Measurements from ENCODE around the gene CFAP300.

CFAP300 gene

DNA sequence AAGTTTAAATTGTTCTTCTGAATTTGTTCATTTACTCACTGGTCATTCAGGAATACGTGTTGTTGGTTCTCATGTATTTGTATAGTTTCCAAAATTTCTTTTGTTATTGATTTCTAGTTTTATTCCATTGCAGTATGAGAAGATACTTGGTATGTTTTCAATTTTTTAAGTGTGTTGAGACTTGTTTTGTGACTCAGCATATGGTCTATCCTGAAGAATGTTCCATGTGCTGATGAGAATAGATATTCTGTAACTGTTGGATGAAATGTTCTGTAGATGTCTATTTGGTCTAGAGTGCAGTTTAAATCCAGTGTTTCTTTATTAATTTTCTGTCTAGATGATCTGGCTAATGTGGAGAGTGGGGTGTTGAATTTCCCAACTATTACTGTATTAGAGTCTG is 23.5 kb downstream of the CFAP300 start:
- DNase-seq (ENCODE audit: low read depth) = no peak
- TF ChIP-seq, protein P1, sequence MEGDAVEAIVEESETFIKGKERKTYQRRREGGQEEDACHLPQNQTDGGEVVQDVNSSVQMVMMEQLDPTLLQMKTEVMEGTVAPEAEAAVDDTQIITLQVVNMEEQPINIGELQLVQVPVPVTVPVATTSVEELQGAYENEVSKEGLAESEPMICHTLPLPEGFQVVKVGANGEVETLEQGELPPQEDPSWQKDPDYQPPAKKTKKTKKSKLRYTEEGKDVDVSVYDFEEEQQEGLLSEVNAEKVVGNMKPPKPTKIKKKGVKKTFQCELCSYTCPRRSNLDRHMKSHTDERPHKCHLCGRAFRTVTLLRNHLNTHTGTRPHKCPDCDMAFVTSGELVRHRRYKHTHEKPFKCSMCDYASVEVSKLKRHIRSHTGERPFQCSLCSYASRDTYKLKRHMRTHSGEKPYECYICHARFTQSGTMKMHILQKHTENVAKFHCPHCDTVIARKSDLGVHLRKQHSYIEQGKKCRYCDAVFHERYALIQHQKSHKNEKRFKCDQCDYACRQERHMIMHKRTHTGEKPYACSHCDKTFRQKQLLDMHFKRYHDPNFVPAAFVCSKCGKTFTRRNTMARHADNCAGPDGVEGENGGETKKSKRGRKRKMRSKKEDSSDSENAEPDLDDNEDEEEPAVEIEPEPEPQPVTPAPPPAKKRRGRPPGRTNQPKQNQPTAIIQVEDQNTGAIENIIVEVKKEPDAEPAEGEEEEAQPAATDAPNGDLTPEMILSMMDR (IDR thresholded peaks at IDR 0.05; ENCODE audit: control insufficient read depth, insufficient read depth, low read depth, low read length, missing control alignments) = no peak
- H3K4me3 ChIP-seq (ENCODE audit: control insufficient read depth, low read depth, low read length) = no peak overlapping the region

DNA sequence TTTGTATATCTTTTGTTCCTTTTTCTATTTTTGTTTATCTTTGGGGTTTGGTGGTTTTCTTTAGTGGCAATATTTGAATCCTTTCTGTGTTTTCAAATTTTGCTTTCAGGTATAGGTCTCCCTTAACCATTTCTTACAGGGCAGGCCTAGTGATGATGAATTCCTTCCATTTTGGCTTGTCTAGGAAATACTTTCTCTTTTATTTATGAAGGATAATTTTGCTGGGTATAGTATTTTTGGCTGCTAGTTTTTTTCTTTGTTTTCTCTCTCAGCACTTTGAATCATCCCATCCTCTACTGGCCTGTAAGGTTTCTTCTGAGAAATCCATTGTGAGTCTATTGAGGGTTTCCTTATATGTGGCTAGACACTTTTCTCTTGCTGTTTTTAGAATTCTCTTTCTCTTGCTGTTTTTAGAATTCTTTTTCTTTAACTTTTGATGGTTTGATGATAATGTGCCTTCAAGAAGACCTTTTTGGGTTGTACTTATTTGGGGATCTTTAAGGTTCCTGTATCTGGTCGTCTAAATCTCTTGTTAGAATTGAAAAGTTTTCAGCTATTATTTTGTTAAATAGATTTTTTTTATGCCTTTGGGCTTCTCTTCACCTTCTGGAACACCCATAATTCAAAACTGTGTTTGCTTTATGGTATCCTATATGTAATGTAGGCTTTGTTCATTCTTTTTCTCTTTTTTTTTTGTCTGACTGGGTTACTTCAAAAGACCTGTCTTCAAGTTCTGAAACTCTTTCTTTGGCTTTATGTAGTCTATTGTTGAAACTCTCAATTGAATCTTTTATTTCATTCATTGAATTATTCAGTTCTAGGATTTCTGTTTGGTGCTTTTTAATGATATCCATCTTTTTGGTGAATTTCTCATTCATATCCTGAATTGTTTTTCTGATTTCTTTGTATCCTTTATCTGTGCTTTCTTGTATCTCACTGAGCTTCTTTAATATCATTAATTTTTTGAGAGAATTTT is 24.5 kb downstream of the CFAP300 start:
- H3K4me3 ChIP-seq (ENCODE audit: control insufficient read depth, low read depth, low read length) = no peak overlapping the region
- no peak for DNase-seq (ENCODE audit: low read depth)
- TF ChIP-seq, protein P1 (IDR thresholded peaks at IDR 0.05; ENCODE audit: control insufficient read depth, insufficient read depth, low read depth, low read length, missing control alignments) = no peak

DNA sequence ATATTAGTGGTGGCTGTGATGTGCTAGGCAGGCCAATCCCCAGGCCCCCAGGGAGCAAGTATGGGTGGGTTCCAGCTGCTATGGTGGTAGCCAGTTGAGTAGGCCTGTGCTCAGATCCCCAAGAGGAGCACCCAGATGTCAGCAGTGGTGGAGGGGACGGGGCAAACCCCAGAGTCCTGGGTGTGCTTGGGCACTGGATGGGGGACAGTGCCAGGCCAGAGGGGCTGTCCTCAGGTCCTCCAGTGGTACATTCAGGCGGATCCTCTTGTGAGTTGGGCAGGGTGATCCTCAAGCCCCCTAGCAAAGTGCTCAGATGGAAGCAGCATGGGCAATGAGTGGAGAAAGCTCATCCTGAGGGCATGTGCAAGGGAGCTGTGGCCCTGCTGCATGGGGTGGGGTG is 26.0 kb downstream of the CFAP300 start:
- no peak for DNase-seq (ENCODE audit: low read depth)
- H3K4me3 ChIP-seq (ENCODE audit: control insufficient read depth, low read depth, low read length) = no peak overlapping the region
- TF ChIP-seq, protein P1 (IDR thresholded peaks at IDR 0.05; ENCODE audit: control insufficient read depth, insufficient read depth, low read depth, low read length, missing control alignments) = no peak

DNA sequence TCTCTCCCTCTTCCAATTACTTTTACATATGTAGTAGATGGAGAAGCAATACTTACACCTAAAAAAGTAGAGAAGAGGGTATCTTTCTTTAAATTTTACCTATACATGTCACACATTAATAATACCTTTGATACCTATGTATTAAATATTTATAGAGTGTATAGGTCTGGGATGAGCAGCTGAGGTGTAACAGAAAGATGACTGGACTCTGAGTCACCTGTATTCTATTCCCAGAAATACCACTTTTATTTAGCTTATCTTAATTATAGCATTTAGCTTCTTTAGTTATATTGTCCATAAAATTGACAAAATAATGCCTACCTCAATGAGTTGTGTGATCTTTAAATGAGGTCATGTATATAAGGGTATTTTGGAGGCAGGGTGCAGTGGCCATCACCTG is 32.4 kb downstream of the CFAP300 start:
- no peak for DNase-seq (ENCODE audit: low read depth)
- TF ChIP-seq, protein P1 (IDR thresholded peaks at IDR 0.05; ENCODE audit: control insufficient read depth, insufficient read depth, low read depth, low read length, missing control alignments) = no peak

DNA sequence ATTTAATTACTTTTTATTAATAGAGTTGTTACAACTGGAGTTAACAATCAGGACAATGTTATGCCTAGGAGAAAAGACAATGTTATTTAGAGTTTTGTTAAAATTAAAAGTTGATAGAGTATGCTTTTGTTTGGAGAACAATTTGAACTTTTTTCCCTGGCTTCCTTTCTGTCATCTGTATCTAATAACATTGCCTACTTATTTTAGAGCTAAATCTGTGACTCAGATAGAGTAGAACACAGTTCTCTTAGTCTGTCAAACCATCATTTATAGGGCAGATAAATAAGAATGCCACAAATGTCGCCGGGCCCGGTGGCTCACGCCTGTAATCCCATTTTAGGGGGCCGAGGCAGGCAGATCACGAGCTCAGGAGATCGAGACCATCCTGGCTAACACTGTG is 34.1 kb downstream of the CFAP300 start:
- H3K4me3 ChIP-seq (ENCODE audit: control insufficient read depth, low read depth, low read length) = no peak overlapping the region
- TF ChIP-seq, protein P1 (IDR thresholded peaks at IDR 0.05; ENCODE audit: control insufficient read depth, insufficient read depth, low read depth, low read length, missing control alignments) = no peak
- DNase-seq (ENCODE audit: low read depth) = no peak

More for the DNA sequence above, 32.4 kb downstream of the CFAP300 start:
- no peak overlapping the region for H3K4me3 ChIP-seq (ENCODE audit: control insufficient read depth, low read depth, low read length)

DNA sequence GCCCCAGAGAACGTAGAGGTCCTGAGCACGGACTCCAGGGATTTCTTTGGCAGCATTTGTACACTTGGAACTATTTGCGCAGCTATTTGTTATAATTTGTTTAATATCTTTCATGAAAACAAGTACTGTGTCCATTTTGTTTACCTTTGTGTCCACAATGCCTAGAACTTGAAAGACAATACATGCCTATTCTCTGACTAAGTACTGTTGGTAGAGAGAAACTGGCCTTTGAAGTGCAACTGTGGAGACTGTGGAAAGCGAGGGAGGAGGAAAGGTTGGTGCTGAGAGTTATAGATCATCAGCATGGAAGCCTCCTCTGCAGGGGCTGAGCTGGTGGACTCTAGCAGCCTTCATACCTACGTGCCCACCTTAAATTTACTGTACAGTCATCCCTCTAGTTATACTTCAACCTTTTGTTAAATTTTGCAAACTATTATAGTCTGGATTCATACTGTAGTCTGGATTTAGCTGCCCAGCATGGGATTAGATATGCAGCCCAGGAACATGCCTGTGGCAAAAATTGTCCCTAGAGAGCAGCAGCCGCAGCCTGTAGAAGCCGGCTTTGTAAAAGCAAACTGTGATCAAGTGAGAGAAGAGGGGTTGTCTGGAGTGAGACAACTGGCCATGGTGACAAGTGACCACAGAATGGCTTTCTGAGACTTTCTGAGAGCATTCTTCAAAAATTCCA is 38.8 kb downstream of the CFAP300 start:
- no peak for DNase-seq (ENCODE audit: low read depth)
- TF ChIP-seq, protein P1 (IDR thresholded peaks at IDR 0.05; ENCODE audit: control insufficient read depth, insufficient read depth, low read depth, low read length, missing control alignments) = no peak
- no peak overlapping the region for H3K4me3 ChIP-seq (ENCODE audit: control insufficient read depth, low read depth, low read length)
